Nephron (organoid): ENCODE results near the gene KIF26B.
A peak's percentile ranks its signal among the peaks of the same experiment; 100 is the strongest.

Experiments used
- H3K27ac Mint-ChIP-seq, 3 experiments: 2 replicates each; pipeline ENCODE4 v1.8.0; 2020; ENCODE audit warnings: mixed read lengths in 3 of 3, mild to moderate bottlenecking in 2 of 3, moderate library complexity in 1 of 3
- H3K27me3 Mint-ChIP-seq: 2 replicates; pipeline ENCODE4 v1.8.0; 2021; ENCODE audit warnings: low read depth, mild to moderate bottlenecking, moderate library complexity, mixed read lengths
- H3K36me3 Mint-ChIP-seq: 2 replicates; pipeline ENCODE4 v1.8.0; 2020; ENCODE audit warnings: low read depth, mixed read lengths
- H3K4me1 Mint-ChIP-seq: 2 replicates; pipeline ENCODE4 v1.8.0; 2020; ENCODE audit warnings: mixed read lengths
- H3K4me3 Mint-ChIP-seq, 3 experiments: 2 replicates each; pipeline ENCODE4 v1.8.0; 2020; ENCODE audit warnings: mild to moderate bottlenecking in 3 of 3, mixed read lengths in 3 of 3, moderate library complexity in 2 of 3
- H3K9me3 Mint-ChIP-seq: 2 replicates; pipeline ENCODE4 v1.8.0; 2020; ENCODE audit warnings: mixed read lengths
- TF ChIP-seq, protein P1 (sequence below), 3 experiments: fragments of 200-600 bp; sonication (generic); IDR thresholded peaks; one replicate each; pipeline ENCODE4 v1.5.0; 2021; ENCODE audit warnings: antibody characterized with exemption in 3 of 3; ENCODE audit not compliant: unreplicated experiment in 3 of 3

The KIF26B gene

DNA sequence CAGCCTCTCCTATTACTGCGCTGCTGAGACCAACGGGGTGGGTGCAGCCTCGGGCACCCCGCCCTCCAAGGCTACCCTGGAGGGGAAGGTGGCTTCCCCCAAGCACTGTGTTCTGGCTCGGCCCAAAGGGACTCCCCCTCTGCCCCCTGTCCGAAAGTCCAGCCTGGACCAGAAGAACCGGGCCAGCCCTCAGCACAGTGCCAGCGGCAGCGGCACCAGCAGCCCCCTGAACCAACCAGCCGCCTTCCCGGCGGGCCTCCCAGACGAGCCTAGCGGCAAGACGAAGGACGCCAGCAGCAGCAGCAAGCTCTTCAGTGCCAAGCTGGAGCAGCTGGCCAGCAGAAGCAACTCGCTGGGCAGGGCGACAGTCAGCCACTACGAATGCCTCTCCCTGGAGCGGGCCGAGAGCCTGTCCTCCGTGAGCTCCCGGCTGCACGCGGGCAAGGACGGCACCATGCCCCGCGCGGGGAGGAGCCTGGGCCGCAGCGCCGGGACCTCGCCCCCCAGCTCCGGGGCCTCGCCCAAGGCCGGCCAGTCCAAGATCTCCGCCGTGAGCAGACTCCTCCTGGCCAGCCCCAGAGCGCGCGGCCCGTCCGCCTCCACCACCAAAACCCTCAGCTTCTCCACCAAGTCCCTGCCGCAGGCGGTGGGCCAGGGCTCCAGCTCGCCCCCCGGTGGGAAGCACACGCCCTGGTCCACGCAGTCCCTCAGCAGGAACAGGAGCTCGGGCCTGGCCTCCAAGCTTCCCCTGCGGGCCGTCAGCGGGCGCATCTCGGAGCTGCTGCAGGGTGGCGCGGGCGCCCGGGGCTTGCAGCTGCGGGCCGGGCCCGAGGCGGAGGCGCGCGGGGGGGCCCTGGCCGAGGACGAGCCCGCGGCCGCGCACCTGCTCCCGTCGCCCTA, 533.1 kb downstream of the KIF26B start:
- Mint-ChIP-seq H3K4me3 (no peak overlapping the region), H3K36me3 (peaks cover 39% of the 10 kb centered on the region)

DNA sequence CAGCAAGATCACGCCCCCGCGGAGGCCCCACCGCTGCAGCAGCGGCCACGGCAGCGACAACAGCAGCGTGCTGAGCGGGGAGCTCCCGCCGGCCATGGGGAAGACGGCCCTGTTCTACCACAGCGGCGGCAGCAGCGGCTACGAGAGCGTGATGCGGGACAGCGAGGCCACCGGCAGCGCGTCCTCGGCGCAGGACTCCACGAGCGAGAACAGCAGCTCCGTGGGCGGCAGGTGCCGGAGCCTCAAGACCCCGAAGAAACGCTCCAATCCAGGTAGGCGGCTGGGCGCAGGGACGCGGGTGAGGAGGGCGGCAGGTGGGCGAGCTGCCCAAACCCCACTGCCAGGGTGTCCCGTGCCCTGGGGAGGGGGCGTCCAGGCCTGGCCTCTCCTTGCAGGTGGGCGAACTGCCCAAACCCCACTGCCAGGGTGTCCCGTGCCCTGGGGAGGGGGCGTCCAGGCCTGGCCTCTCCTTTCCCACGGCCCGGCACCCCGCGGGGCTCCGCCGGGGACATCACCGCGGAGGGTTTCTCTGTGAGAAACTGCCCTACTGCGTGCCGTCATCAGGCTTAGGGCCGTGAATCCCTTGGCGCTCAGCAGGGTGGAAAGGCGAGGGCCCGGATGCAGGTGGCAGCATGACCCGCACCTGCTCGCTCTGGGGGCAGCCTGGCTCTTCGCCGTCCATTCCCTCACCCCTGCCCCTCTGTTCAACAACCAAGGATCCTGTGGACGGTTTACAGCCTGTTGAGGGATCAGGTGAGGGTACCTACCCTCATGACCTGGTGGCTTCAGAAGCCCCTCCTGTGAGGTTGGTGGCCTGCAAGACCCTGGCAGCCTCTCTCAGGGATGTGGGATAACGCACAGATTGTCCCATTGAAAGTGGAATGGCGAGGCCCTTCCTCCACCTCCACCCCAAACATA, 534.0 kb downstream of the KIF26B start:
- H3K9me3 Mint-ChIP-seq: no peaks in the 10 kb centered on the region
- H3K36me3 Mint-ChIP-seq: peaks cover 44% of the 10 kb centered on the region
- H3K27ac Mint-ChIP-seq: no peak overlapping the region
- peaks cover 17% of the 10 kb centered on the region for H3K27me3 Mint-ChIP-seq
- peaks cover 12% of the 10 kb centered on the region for H3K4me1 Mint-ChIP-seq
- H3K4me3 Mint-ChIP-seq: no peak overlapping the region
- TF ChIP-seq, protein P1, sequence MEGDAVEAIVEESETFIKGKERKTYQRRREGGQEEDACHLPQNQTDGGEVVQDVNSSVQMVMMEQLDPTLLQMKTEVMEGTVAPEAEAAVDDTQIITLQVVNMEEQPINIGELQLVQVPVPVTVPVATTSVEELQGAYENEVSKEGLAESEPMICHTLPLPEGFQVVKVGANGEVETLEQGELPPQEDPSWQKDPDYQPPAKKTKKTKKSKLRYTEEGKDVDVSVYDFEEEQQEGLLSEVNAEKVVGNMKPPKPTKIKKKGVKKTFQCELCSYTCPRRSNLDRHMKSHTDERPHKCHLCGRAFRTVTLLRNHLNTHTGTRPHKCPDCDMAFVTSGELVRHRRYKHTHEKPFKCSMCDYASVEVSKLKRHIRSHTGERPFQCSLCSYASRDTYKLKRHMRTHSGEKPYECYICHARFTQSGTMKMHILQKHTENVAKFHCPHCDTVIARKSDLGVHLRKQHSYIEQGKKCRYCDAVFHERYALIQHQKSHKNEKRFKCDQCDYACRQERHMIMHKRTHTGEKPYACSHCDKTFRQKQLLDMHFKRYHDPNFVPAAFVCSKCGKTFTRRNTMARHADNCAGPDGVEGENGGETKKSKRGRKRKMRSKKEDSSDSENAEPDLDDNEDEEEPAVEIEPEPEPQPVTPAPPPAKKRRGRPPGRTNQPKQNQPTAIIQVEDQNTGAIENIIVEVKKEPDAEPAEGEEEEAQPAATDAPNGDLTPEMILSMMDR (IDR thresholded peaks at IDR 0.05; ENCODE audit: unreplicated experiment in 3 of 3): no peak

More for the DNA sequence above, 533.1 kb downstream of the KIF26B start:
- peaks cover 18% of the 10 kb centered on the region for H3K4me1 Mint-ChIP-seq
- H3K27ac Mint-ChIP-seq: no peak overlapping the region
- H3K9me3 Mint-ChIP-seq: no peaks in the 10 kb centered on the region
- H3K27me3 Mint-ChIP-seq: peaks cover 14% of the 10 kb centered on the region
- TF ChIP-seq, protein P1 (IDR thresholded peaks at IDR 0.05; ENCODE audit: unreplicated experiment in 3 of 3): no peak

DNA sequence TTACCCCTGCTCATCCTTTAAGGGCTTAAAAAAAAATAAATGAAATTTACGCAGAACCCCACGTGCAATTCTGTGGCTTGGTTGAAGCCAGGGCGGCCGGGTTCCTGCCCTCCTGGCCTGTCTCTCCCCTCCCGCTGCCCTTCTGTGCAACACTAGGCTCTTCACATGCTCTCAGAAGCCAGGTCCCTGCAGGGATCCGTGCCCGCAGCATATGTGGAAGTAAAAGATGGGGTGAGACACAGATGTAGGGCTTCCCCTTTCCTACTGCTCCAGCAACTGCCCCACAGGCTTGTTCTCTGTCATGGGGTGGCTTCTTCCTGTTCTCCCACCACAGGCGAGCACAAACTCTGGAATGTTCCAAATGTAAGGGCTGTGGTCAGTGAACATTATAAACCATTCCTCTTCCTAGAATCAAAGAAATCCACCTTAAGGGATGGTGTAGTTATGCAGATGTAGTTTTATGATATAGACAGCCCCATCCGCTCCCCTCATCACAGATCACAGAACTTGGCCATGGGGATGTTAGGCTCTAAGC, 535.4 kb downstream of the KIF26B start:
- H3K9me3 Mint-ChIP-seq: no peaks in the 10 kb centered on the region
- TF ChIP-seq, protein P1 (IDR thresholded peaks at IDR 0.05; ENCODE audit: unreplicated experiment in 3 of 3): no peak
- peaks cover 48% of the 10 kb centered on the region for H3K36me3 Mint-ChIP-seq
- H3K4me3 Mint-ChIP-seq: no peak overlapping the region
- H3K27me3 Mint-ChIP-seq: peaks cover 17% of the 10 kb centered on the region
- H3K27ac Mint-ChIP-seq: peak overlapping the region in 2 of 3 experiments; percentile 16 to 64
- peaks cover 12% of the 10 kb centered on the region for H3K4me1 Mint-ChIP-seq

DNA sequence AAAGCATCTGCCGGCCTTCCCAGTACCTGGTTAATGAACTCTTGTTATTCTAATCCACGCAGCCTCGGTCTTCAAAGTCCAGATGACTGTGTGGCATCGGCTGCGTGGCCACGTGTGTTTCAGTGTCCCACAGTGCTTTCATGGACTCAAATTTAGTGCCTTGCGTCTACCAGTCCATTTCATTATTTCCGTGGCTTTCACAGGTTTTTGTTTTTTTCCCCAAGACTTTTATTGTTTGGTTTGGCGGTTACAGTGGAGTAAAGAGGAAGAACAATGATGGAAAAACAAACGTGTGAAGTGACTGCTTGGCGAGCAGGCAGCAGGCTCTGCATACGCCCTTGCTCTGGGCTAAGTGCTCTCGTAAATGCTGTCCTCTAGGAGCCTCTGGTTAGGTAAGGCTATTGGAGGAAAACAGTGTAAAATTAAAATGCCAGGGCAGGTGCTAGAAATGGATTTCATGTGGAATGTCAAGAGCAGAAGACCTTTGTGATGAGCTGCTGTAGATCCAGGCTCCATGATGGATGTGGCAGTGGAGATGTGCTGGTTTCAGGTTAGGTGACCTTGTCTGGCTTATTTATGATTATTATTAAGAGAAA, 536.3 kb downstream of the KIF26B start:
- H3K4me1 Mint-ChIP-seq: peaks cover 12% of the 10 kb centered on the region
- H3K27ac Mint-ChIP-seq: peak overlapping the region in 1 of 3 experiments; percentile 46
- H3K27me3 Mint-ChIP-seq: peaks cover 17% of the 10 kb centered on the region
- TF ChIP-seq, protein P1 (IDR thresholded peaks at IDR 0.05; ENCODE audit: unreplicated experiment in 3 of 3): no peak
- no peak overlapping the region for H3K4me3 Mint-ChIP-seq
- H3K36me3 Mint-ChIP-seq: peaks cover 45% of the 10 kb centered on the region
- H3K9me3 Mint-ChIP-seq: no peaks in the 10 kb centered on the region

DNA sequence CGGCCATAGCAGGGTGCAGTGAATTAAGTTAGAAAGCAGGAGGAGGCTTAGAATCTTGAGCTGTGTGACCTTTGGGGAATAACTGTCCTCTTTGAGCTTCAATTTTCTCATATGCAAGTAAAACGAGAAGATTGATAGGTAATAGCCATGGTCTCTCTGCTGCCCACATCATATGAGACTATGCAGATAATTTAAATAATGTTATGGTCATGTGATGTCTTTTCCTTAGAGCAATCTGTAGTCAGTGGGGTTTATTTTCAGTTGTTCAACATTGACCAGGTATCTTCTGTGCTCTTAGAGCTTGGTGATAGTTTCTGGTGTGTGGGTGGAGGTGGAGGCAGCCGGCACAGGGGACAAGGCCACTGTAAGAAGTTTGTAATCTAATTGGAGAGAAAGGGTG, 537.1 kb downstream of the KIF26B start:
- Mint-ChIP-seq H3K36me3 (peaks cover 46% of the 10 kb centered on the region), H3K4me1 (peaks cover 12% of the 10 kb centered on the region), H3K27me3 (peaks cover 17% of the 10 kb centered on the region), H3K27ac (peak overlapping the region in 1 of 3 experiments; percentile 46), H3K4me3 (no peak overlapping the region), H3K9me3 (no peaks in the 10 kb centered on the region)
- TF ChIP-seq, protein P1 (IDR thresholded peaks at IDR 0.05; ENCODE audit: unreplicated experiment in 3 of 3): no peak
